Measurements from ENCODE around the gene ALG5.

DNA sequence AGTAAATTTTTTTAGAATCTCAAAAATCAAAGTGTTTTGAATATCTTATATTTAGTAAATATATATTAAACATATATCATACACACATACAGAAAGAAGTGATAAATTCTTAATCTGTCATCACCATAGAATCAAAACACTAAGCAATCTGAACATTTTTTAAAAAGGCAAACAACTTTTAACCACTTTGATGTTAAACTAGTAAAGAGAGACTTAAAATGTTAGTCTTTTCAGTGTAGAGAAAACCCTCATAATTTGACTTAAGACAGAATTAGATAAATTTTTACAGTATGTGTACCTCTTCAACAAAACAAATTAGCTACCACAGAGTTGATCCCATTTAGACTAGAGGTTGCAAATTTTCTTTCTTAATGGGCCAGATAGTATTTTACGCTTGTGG is 46.9 kb upstream of the ALG5 start:
- TF ChIP-seq SIN3A (IDR thresholded peaks at IDR 0.05; ENCODE audit: low read depth): no peak
- TF ChIP-seq POLR2A (IDR thresholded peaks at IDR 0.05; ENCODE audit: borderline replicate concordance, extremely low read depth, insufficient read depth, insufficient read length): no peak
- TF ChIP-seq, protein P1, sequence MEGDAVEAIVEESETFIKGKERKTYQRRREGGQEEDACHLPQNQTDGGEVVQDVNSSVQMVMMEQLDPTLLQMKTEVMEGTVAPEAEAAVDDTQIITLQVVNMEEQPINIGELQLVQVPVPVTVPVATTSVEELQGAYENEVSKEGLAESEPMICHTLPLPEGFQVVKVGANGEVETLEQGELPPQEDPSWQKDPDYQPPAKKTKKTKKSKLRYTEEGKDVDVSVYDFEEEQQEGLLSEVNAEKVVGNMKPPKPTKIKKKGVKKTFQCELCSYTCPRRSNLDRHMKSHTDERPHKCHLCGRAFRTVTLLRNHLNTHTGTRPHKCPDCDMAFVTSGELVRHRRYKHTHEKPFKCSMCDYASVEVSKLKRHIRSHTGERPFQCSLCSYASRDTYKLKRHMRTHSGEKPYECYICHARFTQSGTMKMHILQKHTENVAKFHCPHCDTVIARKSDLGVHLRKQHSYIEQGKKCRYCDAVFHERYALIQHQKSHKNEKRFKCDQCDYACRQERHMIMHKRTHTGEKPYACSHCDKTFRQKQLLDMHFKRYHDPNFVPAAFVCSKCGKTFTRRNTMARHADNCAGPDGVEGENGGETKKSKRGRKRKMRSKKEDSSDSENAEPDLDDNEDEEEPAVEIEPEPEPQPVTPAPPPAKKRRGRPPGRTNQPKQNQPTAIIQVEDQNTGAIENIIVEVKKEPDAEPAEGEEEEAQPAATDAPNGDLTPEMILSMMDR (IDR thresholded peaks at IDR 0.05 in 2 of 3, conservative IDR thresholded peaks at IDR 0.05 in 1 of 3; ENCODE audit: borderline replicate concordance in 1 of 3, insufficient read depth in 1 of 3, low read depth in 2 of 3, low read length in 2 of 3): no peak
- TF ChIP-seq POLR2AphosphoS5 (IDR thresholded peaks at IDR 0.05; ENCODE audit: low read depth, low read length): no peak
- no peak for TF ChIP-seq EZH2 (IDR thresholded peaks at IDR 0.05)
- TF ChIP-seq, protein P2, sequence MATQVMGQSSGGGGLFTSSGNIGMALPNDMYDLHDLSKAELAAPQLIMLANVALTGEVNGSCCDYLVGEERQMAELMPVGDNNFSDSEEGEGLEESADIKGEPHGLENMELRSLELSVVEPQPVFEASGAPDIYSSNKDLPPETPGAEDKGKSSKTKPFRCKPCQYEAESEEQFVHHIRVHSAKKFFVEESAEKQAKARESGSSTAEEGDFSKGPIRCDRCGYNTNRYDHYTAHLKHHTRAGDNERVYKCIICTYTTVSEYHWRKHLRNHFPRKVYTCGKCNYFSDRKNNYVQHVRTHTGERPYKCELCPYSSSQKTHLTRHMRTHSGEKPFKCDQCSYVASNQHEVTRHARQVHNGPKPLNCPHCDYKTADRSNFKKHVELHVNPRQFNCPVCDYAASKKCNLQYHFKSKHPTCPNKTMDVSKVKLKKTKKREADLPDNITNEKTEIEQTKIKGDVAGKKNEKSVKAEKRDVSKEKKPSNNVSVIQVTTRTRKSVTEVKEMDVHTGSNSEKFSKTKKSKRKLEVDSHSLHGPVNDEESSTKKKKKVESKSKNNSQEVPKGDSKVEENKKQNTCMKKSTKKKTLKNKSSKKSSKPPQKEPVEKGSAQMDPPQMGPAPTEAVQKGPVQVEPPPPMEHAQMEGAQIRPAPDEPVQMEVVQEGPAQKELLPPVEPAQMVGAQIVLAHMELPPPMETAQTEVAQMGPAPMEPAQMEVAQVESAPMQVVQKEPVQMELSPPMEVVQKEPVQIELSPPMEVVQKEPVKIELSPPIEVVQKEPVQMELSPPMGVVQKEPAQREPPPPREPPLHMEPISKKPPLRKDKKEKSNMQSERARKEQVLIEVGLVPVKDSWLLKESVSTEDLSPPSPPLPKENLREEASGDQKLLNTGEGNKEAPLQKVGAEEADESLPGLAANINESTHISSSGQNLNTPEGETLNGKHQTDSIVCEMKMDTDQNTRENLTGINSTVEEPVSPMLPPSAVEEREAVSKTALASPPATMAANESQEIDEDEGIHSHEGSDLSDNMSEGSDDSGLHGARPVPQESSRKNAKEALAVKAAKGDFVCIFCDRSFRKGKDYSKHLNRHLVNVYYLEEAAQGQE (IDR thresholded peaks at IDR 0.05; ENCODE audit: low read depth): no peak
- TF ChIP-seq JUND (IDR thresholded peaks at IDR 0.05): no peak
- no peak for TF ChIP-seq ZFX (IDR thresholded peaks at IDR 0.05)
- no peak for TF ChIP-seq CEBPB (IDR thresholded peaks at IDR 0.05; ENCODE audit: low read depth)
- no peak for TF ChIP-seq ZNF274 (IDR thresholded peaks at IDR 0.05; ENCODE audit: low read depth, low read length)
- TF ChIP-seq, protein P3, sequence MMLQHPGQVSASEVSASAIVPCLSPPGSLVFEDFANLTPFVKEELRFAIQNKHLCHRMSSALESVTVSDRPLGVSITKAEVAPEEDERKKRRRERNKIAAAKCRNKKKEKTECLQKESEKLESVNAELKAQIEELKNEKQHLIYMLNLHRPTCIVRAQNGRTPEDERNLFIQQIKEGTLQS (IDR thresholded peaks at IDR 0.05): no peak
- TF ChIP-seq YY1 (IDR thresholded peaks at IDR 0.05; ENCODE audit: extremely low read depth, insufficient replicate concordance, low read depth, low read length): no peak
- TF ChIP-seq, protein P4, sequence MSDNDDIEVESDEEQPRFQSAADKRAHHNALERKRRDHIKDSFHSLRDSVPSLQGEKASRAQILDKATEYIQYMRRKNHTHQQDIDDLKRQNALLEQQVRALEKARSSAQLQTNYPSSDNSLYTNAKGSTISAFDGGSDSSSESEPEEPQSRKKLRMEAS (IDR thresholded peaks at IDR 0.05): no peak
